ENCODE measurements around the gene HES4. TPM values are rescaled to one million over a fixed set of nuclear protein-coding genes. Genes with fewer than 3 reads are reported as not detected.

Gene HES4
- total RNA-seq, 1 donor from 2014 or later, result 37.6 TPM

- TF ChIP-seq, protein P1, sequence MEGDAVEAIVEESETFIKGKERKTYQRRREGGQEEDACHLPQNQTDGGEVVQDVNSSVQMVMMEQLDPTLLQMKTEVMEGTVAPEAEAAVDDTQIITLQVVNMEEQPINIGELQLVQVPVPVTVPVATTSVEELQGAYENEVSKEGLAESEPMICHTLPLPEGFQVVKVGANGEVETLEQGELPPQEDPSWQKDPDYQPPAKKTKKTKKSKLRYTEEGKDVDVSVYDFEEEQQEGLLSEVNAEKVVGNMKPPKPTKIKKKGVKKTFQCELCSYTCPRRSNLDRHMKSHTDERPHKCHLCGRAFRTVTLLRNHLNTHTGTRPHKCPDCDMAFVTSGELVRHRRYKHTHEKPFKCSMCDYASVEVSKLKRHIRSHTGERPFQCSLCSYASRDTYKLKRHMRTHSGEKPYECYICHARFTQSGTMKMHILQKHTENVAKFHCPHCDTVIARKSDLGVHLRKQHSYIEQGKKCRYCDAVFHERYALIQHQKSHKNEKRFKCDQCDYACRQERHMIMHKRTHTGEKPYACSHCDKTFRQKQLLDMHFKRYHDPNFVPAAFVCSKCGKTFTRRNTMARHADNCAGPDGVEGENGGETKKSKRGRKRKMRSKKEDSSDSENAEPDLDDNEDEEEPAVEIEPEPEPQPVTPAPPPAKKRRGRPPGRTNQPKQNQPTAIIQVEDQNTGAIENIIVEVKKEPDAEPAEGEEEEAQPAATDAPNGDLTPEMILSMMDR (conservative IDR thresholded peaks at IDR 0.05), result no peak
- Mint-ChIP-seq H3K4me1 (ENCODE audit: unreplicated experiment) (peaks cover 4% of the 10 kb centered on the region), H3K4me3 (no peak overlapping the region), H3K27ac (no peak overlapping the region), H3K9me3 (no peaks in the 10 kb centered on the region), H3K27me3 (peaks cover 17% of the 10 kb centered on the region), H3K36me3 (no peaks in the 10 kb centered on the region)
- DNase-seq (ENCODE audit: extremely low spot score, unreplicated experiment), result no peak
Measured at GRCh38 chr1:973459-974292, 26.2 kb downstream of the HES4 start.

GRCh38 chr1:972726-973458, 27.0 kb downstream of the HES4 start:
- Mint-ChIP-seq H3K36me3 (no peaks in the 10 kb centered on the region), H3K4me3 (no peak overlapping the region), H3K27me3 (peaks cover 24% of the 10 kb centered on the region), H3K9me3 (no peaks in the 10 kb centered on the region), H3K27ac (no peak overlapping the region), H3K4me1 (ENCODE audit: unreplicated experiment) (peaks cover 4% of the 10 kb centered on the region)
- no peak for DNase-seq (ENCODE audit: extremely low spot score, unreplicated experiment)
- TF ChIP-seq, protein P1 (conservative IDR thresholded peaks at IDR 0.05), result no peak

DNA sequence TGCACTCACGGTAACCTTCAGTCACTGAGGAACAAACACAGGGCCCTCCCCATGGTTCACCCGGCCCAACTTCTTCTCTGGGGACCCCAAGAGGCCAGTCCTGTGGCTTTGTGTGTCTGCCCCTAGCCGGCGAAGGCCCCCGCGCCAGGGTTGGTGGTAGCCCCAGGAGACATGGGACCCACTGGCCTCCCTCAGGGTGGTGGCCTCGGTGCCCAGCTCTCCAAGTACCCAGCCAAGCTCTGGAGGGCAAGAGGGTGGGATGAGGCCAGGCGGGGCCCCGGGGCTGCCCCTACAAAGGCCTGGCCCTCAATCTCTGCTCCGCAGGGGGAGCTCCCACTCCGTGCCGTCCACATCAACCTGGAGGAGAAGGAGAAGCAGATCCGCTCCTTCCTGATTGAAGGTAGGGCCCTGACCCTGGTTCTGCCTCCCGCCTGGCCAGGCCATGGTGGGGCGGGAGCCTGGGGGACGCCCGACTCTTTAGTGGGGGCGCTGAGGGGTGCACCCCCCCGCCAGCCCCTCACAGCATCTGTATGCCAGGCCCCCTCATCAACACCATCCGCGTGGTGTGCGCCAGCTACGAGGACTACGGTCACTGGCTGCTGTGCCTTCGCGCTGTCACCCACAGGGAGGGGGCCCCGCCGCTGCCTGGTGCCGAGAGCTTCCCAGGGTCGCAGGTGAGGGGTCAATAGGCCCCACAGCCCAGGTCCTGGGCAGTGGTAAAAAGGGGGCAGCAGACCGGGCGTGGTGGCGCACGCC, 28.0 kb downstream of the HES4 start:
- no peak overlapping the region for H3K4me3 Mint-ChIP-seq
- peaks cover 31% of the 10 kb centered on the region for H3K27me3 Mint-ChIP-seq
- TF ChIP-seq, protein P1 (conservative IDR thresholded peaks at IDR 0.05), result no peak
- no peak for DNase-seq (ENCODE audit: extremely low spot score, unreplicated experiment)
- H3K27ac Mint-ChIP-seq, result no peak overlapping the region
- peaks cover 4% of the 10 kb centered on the region for H3K4me1 Mint-ChIP-seq (ENCODE audit: unreplicated experiment)
- no peaks in the 10 kb centered on the region for H3K36me3 Mint-ChIP-seq
- H3K9me3 Mint-ChIP-seq, result no peaks in the 10 kb centered on the region

- Mint-ChIP-seq H3K4me1 (ENCODE audit: unreplicated experiment) (peaks cover 4% of the 10 kb centered on the region), H3K9me3 (no peaks in the 10 kb centered on the region), H3K27me3 (peaks cover 31% of the 10 kb centered on the region), H3K4me3 (no peak overlapping the region), H3K27ac (no peak overlapping the region), H3K36me3 (no peaks in the 10 kb centered on the region)
- TF ChIP-seq, protein P1 (conservative IDR thresholded peaks at IDR 0.05), result no peak
- no peak for DNase-seq (ENCODE audit: extremely low spot score, unreplicated experiment)
Measured at GRCh38 chr1:970973-971730, 28.7 kb downstream of the HES4 start.

Data from type B pancreatic cell (in vitro differentiated cells).